ENCODE results near the gene NTNG1. TPM values are rescaled to one million over a fixed set of nuclear protein-coding genes. Genes with fewer than 3 reads are reported as not detected.

The NTNG1 gene
- total RNA-seq, 4 donors from 2014 or later = 0.44 to 0.98 (median 0.51) TPM; not detected in 1

- no peak for TF ChIP-seq CTCF (IDR thresholded peaks at IDR 0.05; ENCODE audit: low read depth)
Observed at GRCh38 chr1:107415241-107415640, 274.4 kb downstream of the NTNG1 start.

- TF ChIP-seq CTCF (IDR thresholded peaks at IDR 0.05; ENCODE audit: low read depth) = no peak
Observed at GRCh38 chr1:107419003-107419402, 278.2 kb downstream of the NTNG1 start.

- no peak for TF ChIP-seq CTCF (IDR thresholded peaks at IDR 0.05; ENCODE audit: low read depth)
Observed at GRCh38 chr1:107422901-107423300, 282.1 kb downstream of the NTNG1 start.

GRCh38 chr1:107430540-107431228 is 289.8 kb downstream of the NTNG1 start:
- TF ChIP-seq CTCF (IDR thresholded peaks at IDR 0.05; ENCODE audit: low read depth) = no peak

- TF ChIP-seq CTCF (IDR thresholded peaks at IDR 0.05; ENCODE audit: low read depth) = no peak
Observed at GRCh38 chr1:107432108-107432507, 291.3 kb downstream of the NTNG1 start.

- TF ChIP-seq CTCF (IDR thresholded peaks at IDR 0.05; ENCODE audit: low read depth) = no peak
Observed at GRCh38 chr1:107433068-107433467, 292.2 kb downstream of the NTNG1 start.

GRCh38 chr1:107433635-107434360 is 293.0 kb downstream of the NTNG1 start:
- no peak for TF ChIP-seq CTCF (IDR thresholded peaks at IDR 0.05; ENCODE audit: low read depth)

Measured in subcutaneous adipose tissue (tissue), 4 donors.